Nephron (organoid): ENCODE measurements around the gene SRRM3.
A peak's percentile ranks its signal among the peaks of the same experiment; 100 is the strongest.

Experiments used
- H3K27ac Mint-ChIP-seq, 3 experiments: 2 replicates each; pipeline ENCODE4 v1.8.0; 2020; ENCODE audit warnings: mixed read lengths in 3 of 3, mild to moderate bottlenecking in 2 of 3, moderate library complexity in 1 of 3
- H3K27me3 Mint-ChIP-seq: 2 replicates; pipeline ENCODE4 v1.8.0; 2021; ENCODE audit warnings: low read depth, mild to moderate bottlenecking, moderate library complexity, mixed read lengths
- H3K36me3 Mint-ChIP-seq: 2 replicates; pipeline ENCODE4 v1.8.0; 2020; ENCODE audit warnings: low read depth, mixed read lengths
- H3K4me1 Mint-ChIP-seq: 2 replicates; pipeline ENCODE4 v1.8.0; 2020; ENCODE audit warnings: mixed read lengths
- H3K4me3 Mint-ChIP-seq, 3 experiments: 2 replicates each; pipeline ENCODE4 v1.8.0; 2020; ENCODE audit warnings: mild to moderate bottlenecking in 3 of 3, mixed read lengths in 3 of 3, moderate library complexity in 2 of 3
- H3K9me3 Mint-ChIP-seq: 2 replicates; pipeline ENCODE4 v1.8.0; 2020; ENCODE audit warnings: mixed read lengths
- CTCF ChIP-seq, 3 experiments: fragments of 200-600 bp; sonication (generic); IDR thresholded peaks; one replicate each; pipeline ENCODE4 v1.5.0; 2021; ENCODE audit warnings: antibody characterized with exemption in 3 of 3; ENCODE audit not compliant: unreplicated experiment in 3 of 3

SRRM3 gene

GRCh38 chr7:76261931-76262330, 60.2 kb downstream of the SRRM3 start:
- no peaks in the 10 kb centered on the region for H3K9me3 Mint-ChIP-seq
- no peak overlapping the region for H3K27ac Mint-ChIP-seq
- H3K4me1 Mint-ChIP-seq: no peaks in the 10 kb centered on the region
- no peak overlapping the region for H3K4me3 Mint-ChIP-seq
- H3K27me3 Mint-ChIP-seq: peaks cover 51% of the 10 kb centered on the region
- H3K36me3 Mint-ChIP-seq: no peaks in the 10 kb centered on the region
- TF ChIP-seq CTCF (IDR thresholded peaks at IDR 0.05; ENCODE audit: unreplicated experiment in 3 of 3): no peak

GRCh38 chr7:76262683-76263402, 61.1 kb downstream of the SRRM3 start:
- Mint-ChIP-seq H3K36me3 (no peaks in the 10 kb centered on the region), H3K4me3 (peak overlapping the region in 1 of 3 experiments; percentile 51), H3K27ac (no peak overlapping the region), H3K4me1 (no peaks in the 10 kb centered on the region), H3K27me3 (peaks cover 50% of the 10 kb centered on the region), H3K9me3 (no peaks in the 10 kb centered on the region)
- TF ChIP-seq CTCF (IDR thresholded peaks at IDR 0.05; ENCODE audit: unreplicated experiment in 3 of 3): peak; percentile 61 to 68 (median 63)

GRCh38 chr7:76265299-76265698, 63.6 kb downstream of the SRRM3 start:
- Mint-ChIP-seq H3K4me1 (peaks cover 17% of the 10 kb centered on the region), H3K4me3 (no peak overlapping the region), H3K27me3 (peaks cover 58% of the 10 kb centered on the region), H3K27ac (no peak overlapping the region), H3K9me3 (no peaks in the 10 kb centered on the region), H3K36me3 (no peaks in the 10 kb centered on the region)
- TF ChIP-seq CTCF (IDR thresholded peaks at IDR 0.05; ENCODE audit: unreplicated experiment in 3 of 3): no peak

- no peak for TF ChIP-seq CTCF (IDR thresholded peaks at IDR 0.05; ENCODE audit: unreplicated experiment in 3 of 3)
- Mint-ChIP-seq H3K4me1 (peaks cover 17% of the 10 kb centered on the region), H3K27ac (no peak overlapping the region), H3K36me3 (no peaks in the 10 kb centered on the region), H3K9me3 (no peaks in the 10 kb centered on the region), H3K4me3 (peak overlapping the region; percentile 25 to 59 (median 53)), H3K27me3 (peaks cover 61% of the 10 kb centered on the region)
Measured at GRCh38 chr7:76267107-76267893, 65.6 kb downstream of the SRRM3 start.

GRCh38 chr7:76267894-76268183, 66.1 kb downstream of the SRRM3 start:
- H3K27ac Mint-ChIP-seq: no peak overlapping the region
- peaks cover 19% of the 10 kb centered on the region for H3K4me1 Mint-ChIP-seq
- TF ChIP-seq CTCF (IDR thresholded peaks at IDR 0.05; ENCODE audit: unreplicated experiment in 3 of 3): no peak
- no peaks in the 10 kb centered on the region for H3K9me3 Mint-ChIP-seq
- H3K4me3 Mint-ChIP-seq: peak overlapping the region in 1 of 3 experiments; percentile 67
- peaks cover 66% of the 10 kb centered on the region for H3K27me3 Mint-ChIP-seq
- H3K36me3 Mint-ChIP-seq: no peaks in the 10 kb centered on the region
